ENCODE results near the gene HCFC1.
A peak's percentile ranks its signal among the peaks of the same experiment; 100 is the strongest.

The HCFC1 gene

GRCh38 chrX:153971450-153972367, at the start of gene HCFC1:
HCFC1 (minus strand) TSS chrX:153971818; CDS start chrX:153970840, 978 bp downstream.
- peak; percentile 72 for DNase-seq (ENCODE audit: low read depth)

DNA sequence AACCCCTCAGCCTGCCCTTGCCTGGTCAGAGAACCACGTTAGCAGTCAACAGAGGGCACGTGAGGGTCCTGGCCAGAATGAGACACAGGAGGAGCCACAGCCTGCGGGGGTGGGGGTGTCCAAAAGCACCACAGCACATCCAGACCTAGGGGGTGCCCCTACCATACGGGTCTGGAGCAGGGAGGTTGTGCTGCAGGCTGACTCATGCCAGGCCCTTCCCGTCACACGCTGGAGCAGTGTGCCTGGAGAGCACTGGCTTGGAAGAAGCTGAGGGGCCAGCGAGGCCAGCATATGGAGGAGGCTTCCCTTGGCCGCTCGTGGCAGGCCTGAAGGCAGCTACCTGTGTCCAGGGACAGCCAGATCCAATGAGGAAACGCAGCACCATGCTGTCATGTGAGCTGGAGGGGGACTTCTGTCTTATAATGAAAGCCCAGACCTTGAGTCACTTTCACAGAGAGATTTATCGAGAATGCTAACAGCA, 49.6 kb upstream of the HCFC1 start:
- no peak for DNase-seq (ENCODE audit: low read depth)

- DNase-seq (ENCODE audit: low read depth), result no peak
Observed at GRCh38 chrX:154020536-154021115, 49.0 kb upstream of the HCFC1 start.

GRCh38 chrX:154019633-154020528, 48.3 kb upstream of the HCFC1 start, which contains the start of gene IRAK1:
IRAK1 (minus strand) TSS chrX:154019902; CDS start chrX:154019812, 90 bp downstream.
- DNase-seq (ENCODE audit: low read depth), result peak; percentile 33

DNA sequence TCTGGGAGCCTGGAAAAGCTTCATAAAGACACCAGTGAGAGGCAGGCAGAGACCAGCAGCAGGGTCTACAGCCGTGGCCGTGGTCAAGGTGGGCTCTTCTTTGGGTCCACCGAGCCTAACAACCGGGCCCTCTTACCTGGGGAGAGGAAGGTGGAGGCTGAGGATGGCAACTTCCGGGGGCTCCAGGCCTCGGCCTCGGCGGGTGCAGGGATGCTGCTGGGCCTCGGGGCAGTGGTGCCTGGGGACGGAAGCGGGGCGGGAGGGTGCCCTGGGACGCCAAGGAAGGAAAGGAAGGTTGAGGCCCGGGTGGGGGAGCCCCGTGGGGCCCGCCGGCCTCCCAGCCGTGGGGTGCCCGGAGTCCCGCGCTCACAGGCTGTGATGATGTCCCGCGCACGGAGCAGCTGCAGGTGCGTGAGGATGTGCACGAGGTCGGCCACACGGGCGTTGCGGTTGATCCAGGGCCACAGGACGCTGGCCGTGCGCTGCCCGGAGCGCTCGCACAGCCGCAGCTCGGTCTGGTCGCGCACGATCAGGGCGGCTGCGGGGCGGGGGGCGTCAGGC, 47.5 kb upstream of the HCFC1 start:
- DNase-seq (ENCODE audit: low read depth), result no peak

- DNase-seq (ENCODE audit: low read depth), result no peak
Observed at GRCh38 chrX:154018518-154019060, 47.0 kb upstream of the HCFC1 start.

GRCh38 chrX:154017766-154018517, 46.3 kb upstream of the HCFC1 start:
- DNase-seq (ENCODE audit: low read depth), result no peak

- DNase-seq (ENCODE audit: low read depth), result no peak
Observed at GRCh38 chrX:154016366-154017076, 44.9 kb upstream of the HCFC1 start.

DNA sequence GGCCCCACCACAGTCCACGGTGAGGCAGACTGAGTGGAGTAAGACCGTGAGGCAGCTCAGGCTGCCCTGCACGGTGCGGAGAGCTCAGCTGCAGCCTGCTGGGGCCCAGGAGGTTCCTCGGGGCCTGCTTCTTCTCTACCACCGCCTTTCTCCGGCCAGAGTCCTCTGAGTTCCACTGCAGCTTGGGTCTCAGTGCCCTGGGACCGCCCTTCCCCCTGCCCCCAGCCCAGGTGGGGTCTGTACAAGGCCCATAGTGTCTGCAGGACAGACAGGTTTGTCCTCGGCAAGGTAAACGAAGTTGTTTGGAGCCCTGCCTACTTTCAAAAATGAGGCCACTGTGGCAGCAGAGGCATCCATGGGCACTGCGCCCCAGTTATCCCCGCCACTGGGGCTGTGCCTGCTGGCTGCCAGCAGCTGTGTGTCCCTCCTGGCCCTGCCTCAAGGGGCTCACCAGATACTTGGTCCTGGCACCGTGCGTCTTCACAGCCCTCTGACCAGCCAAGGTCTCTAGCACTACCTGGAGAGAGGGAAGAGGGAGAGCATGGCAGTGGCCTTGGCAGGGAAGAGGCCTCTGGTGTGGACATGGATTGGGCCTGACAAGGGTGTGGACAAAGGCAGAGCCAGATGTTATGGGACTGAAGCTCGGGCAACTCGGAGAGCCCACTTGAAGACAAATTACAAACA, 44.1 kb upstream of the HCFC1 start:
- no peak for DNase-seq (ENCODE audit: low read depth)

DNA sequence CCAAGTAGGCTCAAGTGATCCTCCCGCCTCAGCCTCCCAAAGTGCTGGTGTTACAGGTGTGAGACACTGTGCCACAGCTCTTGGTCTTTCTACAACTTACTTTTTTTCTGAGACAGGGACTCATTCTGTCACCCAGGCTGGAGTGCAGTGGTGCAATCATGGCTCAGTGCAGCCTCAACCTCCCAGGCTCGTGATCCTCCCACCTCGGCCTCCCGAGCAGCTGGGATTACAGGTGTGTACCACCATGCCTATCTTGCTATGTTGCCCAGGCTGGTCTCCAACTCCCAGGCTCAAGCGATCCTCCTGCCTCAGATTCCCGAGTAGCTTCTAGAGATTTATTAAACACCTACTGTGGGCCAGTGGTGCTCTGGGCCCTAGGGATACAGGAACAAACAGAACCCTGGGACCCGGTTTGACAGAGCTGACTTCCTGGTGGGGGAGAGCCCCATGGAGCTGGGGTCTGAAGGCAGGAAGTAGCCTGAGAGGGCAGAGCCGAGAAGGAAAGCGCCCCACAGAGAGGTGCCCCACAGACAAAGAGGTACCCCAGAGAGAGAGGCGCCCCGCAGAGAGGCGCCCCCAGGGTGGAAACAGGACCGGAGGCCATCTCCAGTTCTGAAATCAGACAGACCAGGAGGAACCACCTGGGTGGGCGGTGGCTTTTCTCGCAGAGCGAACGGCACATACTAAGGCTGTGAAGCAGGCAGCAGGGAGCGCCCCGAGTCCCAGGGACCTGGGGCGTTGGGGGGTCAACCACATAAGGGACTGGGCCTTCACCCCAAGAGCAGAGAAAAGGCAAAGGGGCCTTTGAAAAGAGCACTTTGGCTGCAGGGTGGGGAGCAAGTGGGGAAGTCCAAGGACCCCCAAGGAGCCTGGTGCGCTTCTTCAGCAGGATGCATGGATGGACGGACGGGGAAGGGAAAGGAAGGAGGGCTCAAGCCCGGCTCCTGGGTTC, 43.1 kb upstream of the HCFC1 start:
- DNase-seq (ENCODE audit: low read depth), result no peak

DNA sequence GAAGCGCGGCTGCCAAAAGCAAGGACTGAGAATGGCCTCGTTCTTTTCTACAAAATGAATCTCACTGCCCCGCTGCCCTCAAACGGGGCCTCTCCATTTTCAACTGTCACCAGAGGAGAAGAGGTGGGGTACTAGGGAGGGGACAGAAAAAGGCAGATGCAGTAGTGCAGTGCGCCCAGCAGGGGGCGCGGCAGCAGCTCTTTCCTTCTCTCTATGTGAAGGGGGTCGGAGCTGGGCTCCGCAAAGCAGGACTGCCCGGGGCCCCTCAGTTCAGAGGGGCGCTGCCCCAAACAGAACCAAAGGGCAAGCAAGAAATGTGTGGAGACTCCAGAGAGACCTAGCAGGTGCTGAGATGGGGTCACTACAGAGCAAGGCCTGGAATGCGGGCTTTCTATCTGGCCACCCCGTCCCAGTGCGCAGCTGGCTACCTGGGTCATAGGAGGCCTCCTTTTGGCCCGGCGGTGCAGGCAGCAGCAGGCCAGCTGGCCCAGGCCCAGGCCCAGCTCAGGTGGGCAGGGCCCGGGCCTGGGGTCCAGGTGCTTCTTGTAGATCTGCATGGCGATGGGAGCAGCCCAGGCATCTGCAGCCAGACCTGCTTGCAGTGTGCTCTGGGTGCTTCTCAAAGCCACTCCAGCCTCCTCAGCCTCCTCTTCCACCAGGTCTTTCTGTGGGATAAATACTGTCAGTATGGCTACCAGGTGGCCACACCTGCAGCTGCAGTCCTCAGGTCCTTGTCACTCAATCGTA, 42.2 kb upstream of the HCFC1 start:
- DNase-seq (ENCODE audit: low read depth), result no peak

- DNase-seq (ENCODE audit: low read depth), result no peak
Observed at GRCh38 chrX:154013001-154013421, 41.4 kb upstream of the HCFC1 start.

DNA sequence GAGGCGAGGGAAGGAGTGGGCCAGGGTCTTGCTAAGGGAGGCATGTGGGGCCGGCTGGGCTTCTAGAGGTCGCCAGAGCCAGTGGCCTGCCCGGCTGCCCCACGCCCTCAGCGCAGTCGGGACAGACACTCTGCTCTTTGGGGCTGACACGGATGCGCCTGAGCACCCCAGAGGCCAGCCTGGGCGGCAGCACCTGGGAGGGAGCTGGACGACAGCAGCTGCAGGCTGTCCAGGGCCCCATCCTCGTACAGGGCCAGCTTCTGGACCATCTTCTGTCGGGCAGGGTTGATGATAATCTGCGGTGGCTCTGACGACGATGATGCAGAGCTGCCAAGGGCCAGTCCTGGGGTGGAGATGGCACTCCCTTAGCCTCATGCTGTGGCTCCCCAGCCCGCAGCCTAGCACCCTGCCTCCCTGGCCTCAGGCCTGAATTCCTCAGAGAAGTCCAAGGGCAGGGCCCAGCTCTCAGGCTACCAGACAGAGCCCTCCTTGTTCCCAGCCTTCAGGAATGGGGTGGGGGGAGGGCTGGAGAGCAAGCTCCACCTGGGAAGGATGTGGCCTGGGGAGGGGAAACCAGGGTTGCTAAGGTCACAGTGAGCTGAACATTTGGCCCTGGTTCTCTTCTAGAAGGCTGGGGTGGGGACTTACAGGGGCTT, 40.8 kb upstream of the HCFC1 start:
- no peak for DNase-seq (ENCODE audit: low read depth)

DNA sequence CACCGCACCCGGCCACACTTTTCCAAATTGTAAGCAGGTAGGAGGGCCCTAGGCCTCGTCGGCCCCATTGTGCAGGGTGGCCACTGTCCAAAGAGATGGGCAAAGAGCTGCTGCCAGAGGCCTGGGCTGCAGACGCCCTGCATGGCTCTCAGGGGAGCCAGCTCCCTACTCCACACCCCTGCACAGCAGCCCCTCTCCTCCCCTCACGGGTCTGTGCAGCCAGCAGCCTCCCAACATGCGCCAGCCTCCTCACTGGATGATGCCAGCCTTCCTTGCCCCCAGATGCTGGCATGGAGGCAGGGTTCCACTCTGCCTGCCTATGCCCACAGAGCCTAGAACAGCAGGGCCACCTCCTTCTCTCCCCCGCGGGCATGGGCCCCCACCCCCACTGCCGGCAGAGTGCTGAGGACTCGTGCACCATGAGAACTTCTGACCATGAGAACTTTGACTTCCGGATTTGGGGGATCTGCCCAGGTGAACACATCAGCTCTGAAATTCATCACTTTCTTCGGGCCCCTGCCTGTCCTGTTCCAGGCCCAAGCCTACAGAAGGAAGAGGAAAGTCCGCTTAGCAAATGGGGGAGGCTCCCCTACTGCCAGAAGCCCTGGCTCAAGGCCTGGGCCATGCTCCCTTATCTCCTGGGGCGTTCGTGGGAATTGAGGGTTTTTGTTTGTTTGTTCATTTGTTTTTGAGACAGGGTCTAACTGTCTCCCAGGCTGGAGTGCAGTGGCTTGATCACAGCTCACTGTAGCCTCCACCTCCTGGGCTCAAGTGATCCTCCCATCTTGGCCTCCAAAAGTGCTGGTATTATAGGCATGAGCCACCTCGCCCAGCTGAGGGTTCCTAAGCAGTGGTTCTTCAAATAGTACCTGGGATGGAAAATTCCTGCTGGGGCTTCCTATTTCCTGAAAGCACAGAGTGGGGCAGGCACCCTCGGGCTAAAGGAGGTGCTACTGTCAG, 40.0 kb upstream of the HCFC1 start:
- DNase-seq (ENCODE audit: low read depth), result no peak

- DNase-seq (ENCODE audit: low read depth), result no peak
Observed at GRCh38 chrX:154010330-154011087, 38.9 kb upstream of the HCFC1 start.

Measured in stromal cell of bone marrow (primary cell).